Measurements from ENCODE around the gene TMEM53.

- TF ChIP-seq, protein P1, sequence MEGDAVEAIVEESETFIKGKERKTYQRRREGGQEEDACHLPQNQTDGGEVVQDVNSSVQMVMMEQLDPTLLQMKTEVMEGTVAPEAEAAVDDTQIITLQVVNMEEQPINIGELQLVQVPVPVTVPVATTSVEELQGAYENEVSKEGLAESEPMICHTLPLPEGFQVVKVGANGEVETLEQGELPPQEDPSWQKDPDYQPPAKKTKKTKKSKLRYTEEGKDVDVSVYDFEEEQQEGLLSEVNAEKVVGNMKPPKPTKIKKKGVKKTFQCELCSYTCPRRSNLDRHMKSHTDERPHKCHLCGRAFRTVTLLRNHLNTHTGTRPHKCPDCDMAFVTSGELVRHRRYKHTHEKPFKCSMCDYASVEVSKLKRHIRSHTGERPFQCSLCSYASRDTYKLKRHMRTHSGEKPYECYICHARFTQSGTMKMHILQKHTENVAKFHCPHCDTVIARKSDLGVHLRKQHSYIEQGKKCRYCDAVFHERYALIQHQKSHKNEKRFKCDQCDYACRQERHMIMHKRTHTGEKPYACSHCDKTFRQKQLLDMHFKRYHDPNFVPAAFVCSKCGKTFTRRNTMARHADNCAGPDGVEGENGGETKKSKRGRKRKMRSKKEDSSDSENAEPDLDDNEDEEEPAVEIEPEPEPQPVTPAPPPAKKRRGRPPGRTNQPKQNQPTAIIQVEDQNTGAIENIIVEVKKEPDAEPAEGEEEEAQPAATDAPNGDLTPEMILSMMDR (IDR thresholded peaks at IDR 0.05), result no peak
- TF ChIP-seq POLR2A (IDR thresholded peaks at IDR 0.05), result no peak
- no peak for TF ChIP-seq POLR2AphosphoS5 (IDR thresholded peaks at IDR 0.05)
- no peak for TF ChIP-seq EP300 (IDR thresholded peaks at IDR 0.05)
These were observed 14.6 kb upstream of the TMEM53 start for GRCh38 chr1:44688760-44689446.

Measured in stomach (tissue), 4 donors.